ENCODE data around the gene SLC24A3. TPM values are rescaled to one million over a fixed set of nuclear protein-coding genes. Genes with fewer than 3 reads are reported as not detected.

SLC24A3 gene
- total RNA-seq, 1 donor from 2014 or later: 0.21 TPM

GRCh38 chr20:19747903-19748302 is 535.5 kb downstream of the SLC24A3 start:
- no peak for DNase-seq (ENCODE audit: low spot score)
- Mint-ChIP-seq H3K27me3 (ENCODE audit: insufficient read depth, low read depth) (no peaks in the 10 kb centered on the region), H3K4me3 (no peak overlapping the region), H3K9me3 (peaks cover 2% of the 10 kb centered on the region), H3K4me1 (peaks cover 6% of the 10 kb centered on the region), H3K36me3 (no peaks in the 10 kb centered on the region), H3K27ac (no peak overlapping the region)
- H3K4me2 ChIP-seq: no peak overlapping the region
- no peaks in the 10 kb centered on the region for H3K4me1 ChIP-seq
- no peaks in the 10 kb centered on the region for H3K36me3 ChIP-seq
- H3K4me3 ChIP-seq: no peak overlapping the region
- no peak overlapping the region for H3K9ac ChIP-seq
- H3K9me3 ChIP-seq (ENCODE audit: low read depth): no peaks in the 10 kb centered on the region
- no peaks in the 10 kb centered on the region for H4K20me1 ChIP-seq (ENCODE audit: low read depth)
- H3K27ac ChIP-seq: no peak overlapping the region
- no peaks in the 10 kb centered on the region for H3K79me2 ChIP-seq (ENCODE audit: low read depth)
- H3K27me3 ChIP-seq: no peaks in the 10 kb centered on the region
- TF ChIP-seq EZH2phosphoT487 (IDR thresholded peaks at IDR 0.05) (no peak), EZH2 (IDR thresholded peaks at IDR 0.05) (no peak), CTCF (IDR thresholded peaks at IDR 0.05) (no peak)
- H3F3A ChIP-seq (ENCODE audit: low read depth): no peaks in the 10 kb centered on the region
- H2AFZ ChIP-seq (replicated peaks): no peak overlapping the region

GRCh38 chr20:19748681-19749080 is 536.2 kb downstream of the SLC24A3 start:
- H3K9me3 Mint-ChIP-seq: peaks cover 2% of the 10 kb centered on the region
- Histone ChIP-seq H3K4me1 (no peaks in the 10 kb centered on the region), H4K20me1 (ENCODE audit: low read depth) (no peaks in the 10 kb centered on the region), H3K79me2 (ENCODE audit: low read depth) (no peaks in the 10 kb centered on the region), H3F3A (ENCODE audit: low read depth) (no peaks in the 10 kb centered on the region), H3K9me3 (ENCODE audit: low read depth) (no peaks in the 10 kb centered on the region), H3K27ac (no peak overlapping the region), H3K4me2 (no peak overlapping the region), H3K9ac (no peak overlapping the region), H3K4me3 (no peak overlapping the region), H3K36me3 (no peaks in the 10 kb centered on the region), H2AFZ (replicated peaks) (no peak overlapping the region), H3K27me3 (no peaks in the 10 kb centered on the region)
- H3K4me1 Mint-ChIP-seq: peaks cover 6% of the 10 kb centered on the region
- TF ChIP-seq CTCF (IDR thresholded peaks at IDR 0.05) (no peak), EZH2 (IDR thresholded peaks at IDR 0.05) (no peak), EZH2phosphoT487 (IDR thresholded peaks at IDR 0.05) (no peak)
- H3K4me3 Mint-ChIP-seq: no peak overlapping the region
- DNase-seq (ENCODE audit: low spot score): no peak
- H3K36me3 Mint-ChIP-seq: no peaks in the 10 kb centered on the region
- no peak overlapping the region for H3K27ac Mint-ChIP-seq
- H3K27me3 Mint-ChIP-seq (ENCODE audit: insufficient read depth, low read depth): peaks cover 2% of the 10 kb centered on the region

- Mint-ChIP-seq H3K36me3 (no peaks in the 10 kb centered on the region), H3K27me3 (ENCODE audit: insufficient read depth, low read depth) (peaks cover 4% of the 10 kb centered on the region), H3K9me3 (no peaks in the 10 kb centered on the region), H3K4me1 (peaks cover 6% of the 10 kb centered on the region), H3K4me3 (no peak overlapping the region), H3K27ac (no peak overlapping the region)
- no peaks in the 10 kb centered on the region for H3K36me3 ChIP-seq
- H3K27me3 ChIP-seq: no peaks in the 10 kb centered on the region
- no peak overlapping the region for H2AFZ ChIP-seq (replicated peaks)
- H3K79me2 ChIP-seq (ENCODE audit: low read depth): no peaks in the 10 kb centered on the region
- H3K4me3 ChIP-seq: no peak overlapping the region
- H4K20me1 ChIP-seq (ENCODE audit: low read depth): no peaks in the 10 kb centered on the region
- TF ChIP-seq EZH2 (IDR thresholded peaks at IDR 0.05) (no peak), EZH2phosphoT487 (IDR thresholded peaks at IDR 0.05) (no peak), CTCF (IDR thresholded peaks at IDR 0.05) (no peak)
- no peak overlapping the region for H3K27ac ChIP-seq
- no peak overlapping the region for H3K9ac ChIP-seq
- no peak for DNase-seq (ENCODE audit: low spot score)
- no peak overlapping the region for H3K4me2 ChIP-seq
- no peaks in the 10 kb centered on the region for H3K9me3 ChIP-seq (ENCODE audit: low read depth)
- H3F3A ChIP-seq (ENCODE audit: low read depth): no peaks in the 10 kb centered on the region
- no peaks in the 10 kb centered on the region for H3K4me1 ChIP-seq
These were observed 537.2 kb downstream of the SLC24A3 start for GRCh38 chr20:19749618-19750071.
